ENCODE measurements around the gene ZBTB14. TPM values are rescaled to one million over a fixed set of nuclear protein-coding genes. Genes with fewer than 3 reads are reported as not detected.
A peak's percentile ranks its signal among the peaks of the same experiment; 100 is the strongest.

The ZBTB14 gene
- total and polyA plus RNA-seq, 2 donors = 22.3 to 24.3 TPM

DNA sequence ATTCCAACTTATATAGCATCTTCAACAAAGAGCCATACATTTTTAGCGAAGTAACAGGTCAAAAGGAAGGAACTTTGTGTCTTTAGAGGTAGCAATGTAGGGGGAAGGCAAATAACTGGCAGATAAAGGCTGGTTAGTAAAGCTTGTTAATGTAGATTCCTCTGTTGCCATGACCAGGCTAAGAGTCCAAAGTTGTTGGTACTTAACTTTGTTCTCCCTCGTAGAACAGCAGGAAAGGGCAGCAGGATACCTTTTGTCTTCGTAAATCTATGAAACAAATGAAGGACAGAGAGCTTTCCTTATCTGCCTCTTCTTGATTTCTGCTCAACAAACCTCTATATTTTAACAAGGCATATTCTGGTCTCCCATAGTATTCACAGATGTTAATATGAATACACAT lies 18.6 kb downstream of the ZBTB14 start:
- 80% methylated on average over 3 of the region's 3 CpGs for WGBS
- no peaks in the 10 kb centered on the region for H3K36me3 ChIP-seq (ENCODE audit: control insufficient read depth in 2 of 2, insufficient read depth in 2 of 2, low read length in 1 of 2)

GRCh38 chr18:5275872-5276271 lies 19.7 kb downstream of the ZBTB14 start:
- no peaks in the 10 kb centered on the region for H3K27me3 ChIP-seq (ENCODE audit: control insufficient read depth in 2 of 2, insufficient read depth in 1 of 2, low read length in 1 of 2)
- H3K27ac ChIP-seq (ENCODE audit: low read depth in 1 of 2, low read length in 1 of 2) = no peak overlapping the region
- no peaks in the 10 kb centered on the region for H3K9me3 ChIP-seq (ENCODE audit: control insufficient read depth in 2 of 2, insufficient read depth in 1 of 2, low read length in 1 of 2)
- H3K4me1 ChIP-seq (ENCODE audit: control insufficient read depth in 2 of 2, insufficient read depth in 2 of 2, low read length in 2 of 2) = no peaks in the 10 kb centered on the region
- H3K4me3 ChIP-seq (ENCODE audit: low read length in 2 of 2) = no peak overlapping the region
- DNase-seq (ENCODE audit: low read depth in 6 of 9, low spot score in 9 of 9) = no peak
- no peaks in the 10 kb centered on the region for H3K36me3 ChIP-seq (ENCODE audit: control insufficient read depth in 2 of 2, insufficient read depth in 2 of 2, low read length in 1 of 2)
- WGBS = 89% methylated on average over 1 of the region's 1 CpG

More for the DNA sequence above, 18.6 kb downstream of the ZBTB14 start:
- no peak for DNase-seq (ENCODE audit: low read depth in 6 of 9, low spot score in 9 of 9)
- no peak overlapping the region for H3K4me3 ChIP-seq (ENCODE audit: low read length in 2 of 2)
- no peak overlapping the region for H3K27ac ChIP-seq (ENCODE audit: low read depth in 1 of 2, low read length in 1 of 2)
- H3K27me3 ChIP-seq (ENCODE audit: control insufficient read depth in 2 of 2, insufficient read depth in 1 of 2, low read length in 1 of 2) = no peaks in the 10 kb centered on the region
- H3K9me3 ChIP-seq (ENCODE audit: control insufficient read depth in 2 of 2, insufficient read depth in 1 of 2, low read length in 1 of 2) = no peaks in the 10 kb centered on the region
- no peaks in the 10 kb centered on the region for H3K4me1 ChIP-seq (ENCODE audit: control insufficient read depth in 2 of 2, insufficient read depth in 2 of 2, low read length in 2 of 2)

DNA sequence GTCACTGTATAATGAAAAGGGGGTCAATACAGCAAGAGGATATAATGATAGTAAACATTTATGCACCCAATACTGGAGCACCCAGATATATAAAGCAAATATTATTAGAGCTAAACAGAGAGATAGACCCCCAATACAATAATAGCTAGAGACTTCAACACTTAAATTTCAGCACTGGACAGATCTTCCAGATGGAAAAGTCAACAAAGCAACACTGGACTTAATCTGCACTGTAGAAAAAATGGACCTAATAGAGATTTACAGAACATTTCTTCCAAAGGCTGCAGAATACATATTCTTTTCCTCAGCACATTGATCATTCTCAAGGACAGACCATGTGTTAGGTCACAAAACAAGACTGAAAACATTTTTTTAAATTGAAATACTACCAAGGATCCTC lies 26.7 kb downstream of the ZBTB14 start:
- Histone ChIP-seq H3K4me3 (ENCODE audit: low read length in 2 of 2) (no peak overlapping the region), H3K9me3 (ENCODE audit: control insufficient read depth in 2 of 2, insufficient read depth in 1 of 2, low read length in 1 of 2) (no peaks in the 10 kb centered on the region), H3K27ac (ENCODE audit: low read depth in 1 of 2, low read length in 1 of 2) (no peak overlapping the region), H3K4me1 (ENCODE audit: control insufficient read depth in 2 of 2, insufficient read depth in 2 of 2, low read length in 2 of 2) (no peaks in the 10 kb centered on the region), H3K36me3 (ENCODE audit: control insufficient read depth in 2 of 2, insufficient read depth in 2 of 2, low read length in 1 of 2) (no peaks in the 10 kb centered on the region), H3K27me3 (ENCODE audit: control insufficient read depth in 2 of 2, insufficient read depth in 1 of 2, low read length in 1 of 2) (no peaks in the 10 kb centered on the region)
- no peak for DNase-seq (ENCODE audit: low read depth in 6 of 9, low spot score in 9 of 9)

DNA sequence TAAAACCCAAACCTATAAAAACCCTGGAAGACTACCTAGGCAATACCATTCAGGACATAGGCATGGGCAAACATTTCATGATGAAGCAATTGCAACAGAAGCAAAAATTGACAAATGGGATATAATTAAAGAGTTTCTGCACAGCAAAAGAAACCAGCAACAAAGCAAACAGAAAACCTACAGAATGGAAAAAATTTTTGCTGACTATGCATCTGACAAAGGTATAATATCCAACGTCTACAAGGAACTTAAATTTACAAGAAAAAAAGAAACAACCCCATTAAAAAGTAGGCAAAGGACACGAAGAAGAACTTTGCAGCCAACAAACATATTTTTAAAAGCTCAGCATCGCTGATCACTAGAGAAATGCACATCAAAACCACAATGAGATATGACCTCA lies 28.8 kb downstream of the ZBTB14 start:
- Histone ChIP-seq H3K27me3 (ENCODE audit: control insufficient read depth in 2 of 2, insufficient read depth in 1 of 2, low read length in 1 of 2) (no peaks in the 10 kb centered on the region), H3K4me3 (ENCODE audit: low read length in 2 of 2) (no peak overlapping the region), H3K27ac (ENCODE audit: low read depth in 1 of 2, low read length in 1 of 2) (no peak overlapping the region), H3K4me1 (ENCODE audit: control insufficient read depth in 2 of 2, insufficient read depth in 2 of 2, low read length in 2 of 2) (no peaks in the 10 kb centered on the region), H3K9me3 (ENCODE audit: control insufficient read depth in 2 of 2, insufficient read depth in 1 of 2, low read length in 1 of 2) (no peaks in the 10 kb centered on the region), H3K36me3 (ENCODE audit: control insufficient read depth in 2 of 2, insufficient read depth in 2 of 2, low read length in 1 of 2) (no peaks in the 10 kb centered on the region)
- no peak for DNase-seq (ENCODE audit: low read depth in 6 of 9, low spot score in 9 of 9)
- WGBS = 93% methylated on average over 3 of the region's 3 CpGs

DNA sequence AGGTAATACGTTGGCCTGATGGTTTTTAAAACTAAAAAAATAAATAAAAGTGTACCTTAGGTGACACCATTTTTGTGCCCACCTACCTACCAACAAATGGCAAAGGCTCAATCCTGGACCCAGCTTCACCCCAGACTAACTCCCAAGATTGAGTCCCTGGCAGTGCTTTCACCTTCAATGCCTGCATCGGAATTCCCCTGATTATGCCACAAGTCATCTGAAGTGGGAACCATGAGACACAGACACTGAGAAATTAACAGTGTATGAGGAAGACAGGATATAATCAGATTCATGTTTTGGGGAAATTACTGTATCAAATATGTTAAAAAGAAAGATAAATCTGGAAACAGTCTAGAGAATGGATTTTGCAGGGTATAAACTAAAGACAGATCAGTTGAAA lies 41.6 kb downstream of the ZBTB14 start:
- Histone ChIP-seq H3K36me3 (ENCODE audit: control insufficient read depth in 2 of 2, insufficient read depth in 2 of 2, low read length in 1 of 2) (no peaks in the 10 kb centered on the region), H3K9me3 (ENCODE audit: control insufficient read depth in 2 of 2, insufficient read depth in 1 of 2, low read length in 1 of 2) (no peaks in the 10 kb centered on the region), H3K27me3 (ENCODE audit: control insufficient read depth in 2 of 2, insufficient read depth in 1 of 2, low read length in 1 of 2) (no peaks in the 10 kb centered on the region), H3K4me1 (ENCODE audit: control insufficient read depth in 2 of 2, insufficient read depth in 2 of 2, low read length in 2 of 2) (no peaks in the 10 kb centered on the region), H3K27ac (ENCODE audit: low read depth in 1 of 2, low read length in 1 of 2) (no peak overlapping the region), H3K4me3 (ENCODE audit: low read length in 2 of 2) (no peak overlapping the region)
- 89% methylated on average over 2 of the region's 2 CpGs for WGBS
- DNase-seq (ENCODE audit: low read depth in 6 of 9, low spot score in 9 of 9) = no peak

DNA sequence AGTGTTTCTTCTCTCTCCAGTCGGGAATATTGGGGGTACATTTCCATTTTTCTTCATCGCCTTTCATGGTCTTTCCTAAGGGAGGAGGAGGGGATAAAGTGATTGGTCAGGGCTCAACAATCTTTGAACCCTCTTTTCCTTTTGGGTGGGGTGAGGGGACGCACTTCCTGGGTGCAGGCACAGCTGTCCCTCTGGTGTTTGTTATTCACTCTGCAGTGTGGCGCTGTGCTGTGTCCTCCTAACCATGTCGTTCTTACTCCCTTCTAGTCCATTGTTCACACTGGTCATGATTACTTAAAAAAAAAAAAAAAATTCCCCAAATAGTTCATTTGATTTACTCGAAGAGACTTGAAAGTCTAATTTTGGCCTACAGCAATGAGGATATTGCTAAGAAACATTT lies 44.4 kb downstream of the ZBTB14 start:
- no peak overlapping the region for H3K27ac ChIP-seq (ENCODE audit: low read depth in 1 of 2, low read length in 1 of 2)
- H3K36me3 ChIP-seq (ENCODE audit: control insufficient read depth in 2 of 2, insufficient read depth in 2 of 2, low read length in 1 of 2) = no peaks in the 10 kb centered on the region
- DNase-seq (ENCODE audit: low read depth in 6 of 9, low spot score in 9 of 9) = no peak
- H3K9me3 ChIP-seq (ENCODE audit: control insufficient read depth in 2 of 2, insufficient read depth in 1 of 2, low read length in 1 of 2) = no peaks in the 10 kb centered on the region
- H3K4me1 ChIP-seq (ENCODE audit: control insufficient read depth in 2 of 2, insufficient read depth in 2 of 2, low read length in 2 of 2) = no peaks in the 10 kb centered on the region
- H3K27me3 ChIP-seq (ENCODE audit: control insufficient read depth in 2 of 2, insufficient read depth in 1 of 2, low read length in 1 of 2) = no peaks in the 10 kb centered on the region
- H3K4me3 ChIP-seq (ENCODE audit: low read length in 2 of 2) = no peak overlapping the region
- 94% methylated on average over 6 of the region's 6 CpGs for WGBS

DNA sequence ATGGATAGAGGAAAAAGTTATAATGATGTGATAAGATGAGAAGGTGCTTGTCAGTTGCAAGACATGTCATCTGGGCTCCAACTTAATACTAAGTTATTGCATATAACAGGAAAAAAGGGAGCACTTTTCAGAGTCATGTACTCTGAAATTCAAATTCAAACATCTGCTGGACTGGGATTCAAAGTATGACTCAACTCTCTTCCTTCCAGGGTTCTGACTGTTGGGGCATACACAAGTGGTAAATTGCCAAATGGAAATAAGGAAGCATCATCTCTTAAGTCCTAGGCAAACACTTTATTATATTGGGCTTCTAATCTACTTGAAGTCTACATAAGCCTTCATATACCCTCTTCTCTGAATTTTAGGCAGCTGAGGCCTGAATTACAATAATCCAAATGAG lies 44.9 kb downstream of the ZBTB14 start:
- Histone ChIP-seq H3K4me3 (ENCODE audit: low read length in 2 of 2) (no peak overlapping the region), H3K27ac (ENCODE audit: low read depth in 1 of 2, low read length in 1 of 2) (no peak overlapping the region), H3K9me3 (ENCODE audit: control insufficient read depth in 2 of 2, insufficient read depth in 1 of 2, low read length in 1 of 2) (no peaks in the 10 kb centered on the region), H3K27me3 (ENCODE audit: control insufficient read depth in 2 of 2, insufficient read depth in 1 of 2, low read length in 1 of 2) (no peaks in the 10 kb centered on the region), H3K36me3 (ENCODE audit: control insufficient read depth in 2 of 2, insufficient read depth in 2 of 2, low read length in 1 of 2) (no peaks in the 10 kb centered on the region), H3K4me1 (ENCODE audit: control insufficient read depth in 2 of 2, insufficient read depth in 2 of 2, low read length in 2 of 2) (no peaks in the 10 kb centered on the region)
- DNase-seq (ENCODE audit: low read depth in 6 of 9, low spot score in 9 of 9) = no peak

DNA sequence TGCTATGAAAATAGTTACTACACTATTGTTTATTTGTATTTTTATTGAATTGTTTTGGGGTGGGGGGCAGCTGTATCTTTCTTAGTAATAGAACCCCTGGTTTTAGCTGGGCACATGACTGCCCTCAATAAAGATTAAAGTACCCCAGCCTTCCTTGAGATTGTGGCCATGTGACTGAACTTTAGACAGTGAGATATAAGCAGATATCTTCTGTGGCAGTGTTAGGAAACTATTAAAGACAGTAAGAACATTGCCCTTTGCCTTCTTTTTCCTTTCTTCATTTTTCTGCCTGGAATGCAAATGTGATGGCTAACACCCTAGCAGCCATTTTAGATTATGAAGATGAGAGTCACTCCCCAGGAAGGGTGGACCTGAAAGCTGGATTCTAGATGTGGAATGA lies 50.6 kb downstream of the ZBTB14 start:
- H3K27ac ChIP-seq (ENCODE audit: low read depth in 1 of 2, low read length in 1 of 2) = no peak overlapping the region
- DNase-seq (ENCODE audit: low read depth in 6 of 9, low spot score in 9 of 9) = no peak
- no peak overlapping the region for H3K4me3 ChIP-seq (ENCODE audit: low read length in 2 of 2)
- no peaks in the 10 kb centered on the region for H3K27me3 ChIP-seq (ENCODE audit: control insufficient read depth in 2 of 2, insufficient read depth in 1 of 2, low read length in 1 of 2)
- H3K9me3 ChIP-seq (ENCODE audit: control insufficient read depth in 2 of 2, insufficient read depth in 1 of 2, low read length in 1 of 2) = no peaks in the 10 kb centered on the region
- H3K36me3 ChIP-seq (ENCODE audit: control insufficient read depth in 2 of 2, insufficient read depth in 2 of 2, low read length in 1 of 2) = peaks cover 3 to 7% of the 10 kb centered on the region in 2 donors
- peaks cover 0 to 5% of the 10 kb centered on the region in 2 donors for H3K4me1 ChIP-seq (ENCODE audit: control insufficient read depth in 2 of 2, insufficient read depth in 2 of 2, low read length in 2 of 2)

DNA sequence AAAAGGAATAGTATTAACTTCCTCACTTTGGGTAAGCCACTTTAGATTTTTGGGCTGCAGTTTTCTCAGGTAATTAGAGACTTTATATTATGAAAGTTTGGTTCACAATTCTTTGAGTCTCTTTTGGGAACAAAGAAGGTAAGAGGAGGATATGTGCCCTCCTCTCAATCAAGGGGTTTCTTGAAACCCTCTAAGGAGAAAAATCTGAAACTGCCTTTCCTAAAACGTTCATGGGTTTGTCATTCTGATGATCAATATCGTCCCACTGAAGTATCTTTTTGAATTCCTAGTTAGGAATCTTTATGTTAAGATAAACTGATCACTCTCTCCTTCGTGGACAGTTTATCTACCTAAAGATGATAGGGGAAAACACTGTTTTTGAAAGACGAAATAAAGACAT lies 56.1 kb downstream of the ZBTB14 start:
- WGBS = 90% methylated on average over 4 of the region's 4 CpGs
- Histone ChIP-seq H3K4me1 (ENCODE audit: control insufficient read depth in 2 of 2, insufficient read depth in 2 of 2, low read length in 2 of 2) (peaks cover 9 to 11% of the 10 kb centered on the region in 2 donors), H3K27ac (ENCODE audit: low read depth in 1 of 2, low read length in 1 of 2) (no peak overlapping the region), H3K4me3 (ENCODE audit: low read length in 2 of 2) (peak overlapping the region in 1 of 2 donors; percentile 78), H3K9me3 (ENCODE audit: control insufficient read depth in 2 of 2, insufficient read depth in 1 of 2, low read length in 1 of 2) (peaks cover 0 to 4% of the 10 kb centered on the region in 2 donors), H3K27me3 (ENCODE audit: control insufficient read depth in 2 of 2, insufficient read depth in 1 of 2, low read length in 1 of 2) (peaks cover 0 to 5% of the 10 kb centered on the region in 2 donors), H3K36me3 (ENCODE audit: control insufficient read depth in 2 of 2, insufficient read depth in 2 of 2, low read length in 1 of 2) (peaks cover 3 to 7% of the 10 kb centered on the region in 2 donors)
- no peak for DNase-seq (ENCODE audit: low read depth in 6 of 9, low spot score in 9 of 9)
